Thymus (tissue), 11 donors: ENCODE data around the gene ARF1. TPM values are rescaled to one million over a fixed set of nuclear protein-coding genes. Genes with fewer than 3 reads are reported as not detected.

Source experiments
- DNase-seq, 9 donors: peaks; one replicate each; pipeline ENCODE4 v3.0.0-alpha.2; 2013; ENCODE audit warnings: low spot score in 9 of 9, low read depth in 6 of 9, missing footprints in 1 of 9
- H3K27ac ChIP-seq, 2 donors: one replicate each; pipeline ENCODE4 v1.5.1; 2013; ENCODE audit warnings: control low read depth in 1 of 2, low read depth in 1 of 2, low read length in 1 of 2, mild to moderate bottlenecking in 1 of 2, moderate library complexity in 1 of 2
- H3K27me3 ChIP-seq, 2 donors: one replicate each; pipeline ENCODE4 v1.5.1; 2013; ENCODE audit warnings: low read length in 1 of 2; ENCODE audit not compliant: control insufficient read depth in 2 of 2, insufficient read depth in 1 of 2
- H3K36me3 ChIP-seq, 2 donors: one replicate each; pipeline ENCODE4 v1.5.1; 2013; ENCODE audit warnings: low read length in 1 of 2, mild to moderate bottlenecking in 1 of 2, moderate library complexity in 1 of 2; ENCODE audit not compliant: control insufficient read depth in 2 of 2, insufficient read depth in 2 of 2
- H3K4me1 ChIP-seq, 2 donors: one replicate each; pipeline ENCODE4 v1.5.1; 2013; ENCODE audit warnings: low read length in 2 of 2; ENCODE audit not compliant: control insufficient read depth in 2 of 2, insufficient read depth in 2 of 2
- H3K4me3 ChIP-seq, 2 donors: one replicate each; pipeline ENCODE4 v1.5.1; 2013; ENCODE audit warnings: low read length in 2 of 2, control low read depth in 1 of 2, mild to moderate bottlenecking in 1 of 2
- H3K9me3 ChIP-seq, 2 donors: one replicate each; pipeline ENCODE4 v1.5.1; 2013; ENCODE audit warnings: low read length in 1 of 2, mild to moderate bottlenecking in 1 of 2; ENCODE audit not compliant: control insufficient read depth in 2 of 2, insufficient read depth in 1 of 2
- WGBS: extraction: QIAGEN DNeasy Blood & Tissue Kit; methylation state at CpG from one replicate; pipeline ENCODE4 v1.1.7; 2013; 5-methylcytosine and 5-hydroxymethylcytosine counted together
- polyA plus RNA-seq: library from polyadenylated mRNA; stranded (reverse); fragments of 200-250 nt; gene quantifications from one replicate; pipeline ENCODE4 v1.2.3, GENCODE V29; 2013
- total RNA-seq: library from RNA; stranded (reverse); fragments of 120-200 nt; gene quantifications from one replicate; pipeline ENCODE4 v1.2.4, GENCODE V29; 2013
- donor health status: healthy.

The ARF1 gene
- total and polyA plus RNA-seq, 2 donors: 133 to 227 TPM

DNA sequence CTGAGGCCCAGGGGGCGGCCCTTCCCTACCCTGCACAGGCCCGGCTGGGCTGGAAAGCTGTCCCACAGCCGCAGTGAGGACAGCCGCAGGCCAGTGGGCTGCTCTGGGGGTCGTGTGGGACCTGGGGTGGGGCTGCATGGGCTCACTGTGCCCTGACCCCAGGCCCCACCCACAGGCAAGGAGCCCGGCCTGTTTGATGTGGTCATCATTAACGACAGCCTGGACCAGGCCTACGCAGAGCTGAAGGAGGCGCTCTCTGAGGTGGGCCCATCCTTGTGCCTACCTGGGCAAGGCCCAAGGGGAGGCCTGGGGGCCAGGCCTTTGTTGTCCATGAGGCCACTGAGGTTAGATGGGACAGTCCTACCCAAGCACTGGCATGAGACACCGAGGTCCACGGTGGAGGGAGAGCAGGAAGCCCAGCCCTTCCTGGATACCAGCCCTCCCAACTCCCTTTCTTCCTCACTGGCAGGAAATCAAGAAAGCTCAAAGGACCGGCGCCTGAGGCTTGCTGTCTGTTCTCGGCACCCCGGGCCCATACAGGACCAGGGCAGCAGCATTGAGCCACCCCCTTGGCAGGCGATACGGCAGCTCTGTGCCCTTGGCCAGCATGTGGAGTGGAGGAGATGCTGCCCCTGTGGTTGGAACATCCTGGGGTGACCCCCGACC is 65.8 kb downstream of the ARF1 start:
- 92% methylated on average over 18 of the region's 18 CpGs for WGBS
- peaks cover 22 to 69% of the 10 kb centered on the region in 2 donors for H3K4me1 ChIP-seq

More for the DNA sequence above, 65.8 kb downstream of the ARF1 start:
- no peaks in the 10 kb centered on the region for H3K27me3 ChIP-seq
- H3K4me3 ChIP-seq: no peak overlapping the region
- DNase-seq: no peak
- no peak overlapping the region for H3K27ac ChIP-seq
- H3K36me3 ChIP-seq: peaks cover 61 to 80% of the 10 kb centered on the region in 2 donors
- no peaks in the 10 kb centered on the region for H3K9me3 ChIP-seq

Other genes with a start within 250 kb of the ARF1 start
- 0.24 TPM for gene WNT9A, start 134.8 kb upstream of the ARF1 start, total RNA-seq
- gene WNT9A, start 134.8 kb upstream of the ARF1 start, polyA plus RNA-seq: 2.9 TPM
- not detected for gene WNT3A, start 75.7 kb upstream of the ARF1 start, total RNA-seq
- 0.02 TPM for gene WNT3A, start 75.7 kb upstream of the ARF1 start, polyA plus RNA-seq
- gene C1orf35, start 20.6 kb downstream of the ARF1 start, total RNA-seq: 17.5 TPM
- gene C1orf35, start 20.6 kb downstream of the ARF1 start, polyA plus RNA-seq: 26.1 TPM
- 58.5 TPM for gene MRPL55, start 26.6 kb downstream of the ARF1 start, total RNA-seq
- gene MRPL55, start 26.6 kb downstream of the ARF1 start, polyA plus RNA-seq: 96.7 TPM
- gene GUK1, start 57.6 kb downstream of the ARF1 start, total RNA-seq: 313 TPM
- gene GUK1, start 57.6 kb downstream of the ARF1 start, polyA plus RNA-seq: 370 TPM
- gene GJC2, start 67.2 kb downstream of the ARF1 start, total RNA-seq: 1.5 TPM
- gene GJC2, start 67.2 kb downstream of the ARF1 start, polyA plus RNA-seq: 1.2 TPM
- 4.2 TPM for gene IBA57, start 83.1 kb downstream of the ARF1 start, total RNA-seq
- 1.7 TPM for gene IBA57, start 83.1 kb downstream of the ARF1 start, polyA plus RNA-seq
- gene OBSCN, start 125.3 kb downstream of the ARF1 start, total RNA-seq: 10.1 TPM
- 75.9 TPM for gene OBSCN, start 125.3 kb downstream of the ARF1 start, polyA plus RNA-seq